Activated T-cell treated with anti-CD3 and anti-CD28 coated beads, Interleukin-2, amount 50 U/mL, for 24 hours (primary cell): ENCODE measurements around the gene GUCY1A1.

ENCODE experiments used
- DNase-seq: peaks from one replicate; pipeline ENCODE4 v3.0.0-alpha.2; 2020
- H3K27ac Mint-ChIP-seq: 2 replicates; pipeline ENCODE4 v1.8.0; 2020; ENCODE audit warnings: mild to moderate bottlenecking, mixed read lengths
- H3K27me3 Mint-ChIP-seq: 2 replicates; pipeline ENCODE4 v1.8.0; 2020; ENCODE audit warnings: mixed read lengths
- H3K36me3 Mint-ChIP-seq: 2 replicates; pipeline ENCODE4 v1.8.0; 2020; ENCODE audit warnings: low read depth, mixed read lengths
- H3K4me1 Mint-ChIP-seq: 2 replicates; pipeline ENCODE4 v1.8.0; 2020; ENCODE audit warnings: low read depth, mixed read lengths
- H3K4me3 Mint-ChIP-seq: 2 replicates; pipeline ENCODE4 v1.8.0; 2020; ENCODE audit warnings: mild to moderate bottlenecking, moderate library complexity, mixed read lengths
- H3K9me3 Mint-ChIP-seq: 2 replicates; pipeline ENCODE4 v1.8.0; 2020; ENCODE audit warnings: mixed read lengths

The GUCY1A1 gene

GRCh38 chr4:155674669-155675071 lies 8.0 kb downstream of the GUCY1A1 start:
- H3K4me1 Mint-ChIP-seq: no peaks in the 10 kb centered on the region
- H3K9me3 Mint-ChIP-seq: no peaks in the 10 kb centered on the region
- H3K27me3 Mint-ChIP-seq: peaks cover 14% of the 10 kb centered on the region
- no peak for DNase-seq
- no peak overlapping the region for H3K4me3 Mint-ChIP-seq
- H3K36me3 Mint-ChIP-seq: no peaks in the 10 kb centered on the region
- no peak overlapping the region for H3K27ac Mint-ChIP-seq

- Mint-ChIP-seq H3K27ac (no peak overlapping the region), H3K4me3 (no peak overlapping the region), H3K9me3 (no peaks in the 10 kb centered on the region), H3K36me3 (no peaks in the 10 kb centered on the region), H3K4me1 (no peaks in the 10 kb centered on the region), H3K27me3 (peaks cover 9% of the 10 kb centered on the region)
- DNase-seq: no peak
Measured at GRCh38 chr4:155675709-155676429, 9.2 kb downstream of the GUCY1A1 start.

GRCh38 chr4:155676430-155676825 lies 9.8 kb downstream of the GUCY1A1 start:
- H3K9me3 Mint-ChIP-seq: no peaks in the 10 kb centered on the region
- no peak overlapping the region for H3K27ac Mint-ChIP-seq
- peaks cover 9% of the 10 kb centered on the region for H3K27me3 Mint-ChIP-seq
- H3K4me3 Mint-ChIP-seq: no peak overlapping the region
- no peaks in the 10 kb centered on the region for H3K36me3 Mint-ChIP-seq
- H3K4me1 Mint-ChIP-seq: no peaks in the 10 kb centered on the region
- DNase-seq: no peak

- Mint-ChIP-seq H3K36me3 (no peaks in the 10 kb centered on the region), H3K27ac (no peak overlapping the region), H3K4me3 (no peak overlapping the region), H3K27me3 (peaks cover 9% of the 10 kb centered on the region), H3K4me1 (no peaks in the 10 kb centered on the region), H3K9me3 (no peaks in the 10 kb centered on the region)
- no peak for DNase-seq
Measured at GRCh38 chr4:155678011-155678410, 11.4 kb downstream of the GUCY1A1 start.

GRCh38 chr4:155679343-155679742 lies 12.7 kb downstream of the GUCY1A1 start:
- H3K36me3 Mint-ChIP-seq: no peaks in the 10 kb centered on the region
- DNase-seq: no peak
- H3K27me3 Mint-ChIP-seq: peaks cover 9% of the 10 kb centered on the region
- no peak overlapping the region for H3K4me3 Mint-ChIP-seq
- no peaks in the 10 kb centered on the region for H3K9me3 Mint-ChIP-seq
- no peak overlapping the region for H3K27ac Mint-ChIP-seq
- no peaks in the 10 kb centered on the region for H3K4me1 Mint-ChIP-seq

- peaks cover 3% of the 10 kb centered on the region for H3K27me3 Mint-ChIP-seq
- H3K9me3 Mint-ChIP-seq: no peaks in the 10 kb centered on the region
- H3K27ac Mint-ChIP-seq: no peak overlapping the region
- no peaks in the 10 kb centered on the region for H3K4me1 Mint-ChIP-seq
- no peaks in the 10 kb centered on the region for H3K36me3 Mint-ChIP-seq
- DNase-seq: no peak
- no peak overlapping the region for H3K4me3 Mint-ChIP-seq
Measured at GRCh38 chr4:155681886-155682285, 15.2 kb downstream of the GUCY1A1 start.

- H3K4me3 Mint-ChIP-seq: no peak overlapping the region
- H3K36me3 Mint-ChIP-seq: no peaks in the 10 kb centered on the region
- no peaks in the 10 kb centered on the region for H3K4me1 Mint-ChIP-seq
- no peaks in the 10 kb centered on the region for H3K27me3 Mint-ChIP-seq
- no peaks in the 10 kb centered on the region for H3K9me3 Mint-ChIP-seq
- no peak overlapping the region for H3K27ac Mint-ChIP-seq
- no peak for DNase-seq
Measured at GRCh38 chr4:155684423-155684822, 17.8 kb downstream of the GUCY1A1 start.

- no peaks in the 10 kb centered on the region for H3K27me3 Mint-ChIP-seq
- DNase-seq: no peak
- no peak overlapping the region for H3K27ac Mint-ChIP-seq
- H3K4me1 Mint-ChIP-seq: no peaks in the 10 kb centered on the region
- H3K4me3 Mint-ChIP-seq: no peak overlapping the region
- no peaks in the 10 kb centered on the region for H3K9me3 Mint-ChIP-seq
- no peaks in the 10 kb centered on the region for H3K36me3 Mint-ChIP-seq
Measured at GRCh38 chr4:155684892-155685541, 18.4 kb downstream of the GUCY1A1 start.

- H3K4me1 Mint-ChIP-seq: no peaks in the 10 kb centered on the region
- no peak overlapping the region for H3K27ac Mint-ChIP-seq
- H3K4me3 Mint-ChIP-seq: no peak overlapping the region
- H3K36me3 Mint-ChIP-seq: no peaks in the 10 kb centered on the region
- no peak for DNase-seq
- H3K9me3 Mint-ChIP-seq: no peaks in the 10 kb centered on the region
- H3K27me3 Mint-ChIP-seq: peaks cover 3% of the 10 kb centered on the region
Measured at GRCh38 chr4:155687380-155687982, 20.8 kb downstream of the GUCY1A1 start.

- Mint-ChIP-seq H3K4me3 (no peak overlapping the region), H3K9me3 (no peaks in the 10 kb centered on the region), H3K4me1 (no peaks in the 10 kb centered on the region), H3K27me3 (peaks cover 3% of the 10 kb centered on the region), H3K36me3 (no peaks in the 10 kb centered on the region), H3K27ac (no peak overlapping the region)
- DNase-seq: no peak
Measured at GRCh38 chr4:155688211-155688610, 21.6 kb downstream of the GUCY1A1 start.

GRCh38 chr4:155688860-155689259 lies 22.2 kb downstream of the GUCY1A1 start:
- Mint-ChIP-seq H3K4me3 (no peak overlapping the region), H3K27ac (no peak overlapping the region), H3K9me3 (no peaks in the 10 kb centered on the region), H3K4me1 (no peaks in the 10 kb centered on the region), H3K36me3 (no peaks in the 10 kb centered on the region), H3K27me3 (peaks cover 3% of the 10 kb centered on the region)
- no peak for DNase-seq

GRCh38 chr4:155690044-155690837 lies 23.6 kb downstream of the GUCY1A1 start:
- no peaks in the 10 kb centered on the region for H3K4me1 Mint-ChIP-seq
- peaks cover 3% of the 10 kb centered on the region for H3K27me3 Mint-ChIP-seq
- no peak overlapping the region for H3K4me3 Mint-ChIP-seq
- no peaks in the 10 kb centered on the region for H3K36me3 Mint-ChIP-seq
- no peak overlapping the region for H3K27ac Mint-ChIP-seq
- H3K9me3 Mint-ChIP-seq: no peaks in the 10 kb centered on the region
- DNase-seq: no peak

GRCh38 chr4:155692361-155692760 lies 25.7 kb downstream of the GUCY1A1 start:
- Mint-ChIP-seq H3K27me3 (peaks cover 3% of the 10 kb centered on the region), H3K9me3 (no peaks in the 10 kb centered on the region), H3K4me3 (no peak overlapping the region), H3K27ac (no peak overlapping the region), H3K36me3 (no peaks in the 10 kb centered on the region), H3K4me1 (no peaks in the 10 kb centered on the region)
- DNase-seq: no peak

- no peak overlapping the region for H3K4me3 Mint-ChIP-seq
- DNase-seq: no peak
- H3K4me1 Mint-ChIP-seq: no peaks in the 10 kb centered on the region
- H3K9me3 Mint-ChIP-seq: no peaks in the 10 kb centered on the region
- H3K27ac Mint-ChIP-seq: no peak overlapping the region
- peaks cover 3% of the 10 kb centered on the region for H3K27me3 Mint-ChIP-seq
- H3K36me3 Mint-ChIP-seq: no peaks in the 10 kb centered on the region
Measured at GRCh38 chr4:155693015-155693663, 26.5 kb downstream of the GUCY1A1 start.
